ENCODE data around the gene DLG2.

The DLG2 gene

DNA sequence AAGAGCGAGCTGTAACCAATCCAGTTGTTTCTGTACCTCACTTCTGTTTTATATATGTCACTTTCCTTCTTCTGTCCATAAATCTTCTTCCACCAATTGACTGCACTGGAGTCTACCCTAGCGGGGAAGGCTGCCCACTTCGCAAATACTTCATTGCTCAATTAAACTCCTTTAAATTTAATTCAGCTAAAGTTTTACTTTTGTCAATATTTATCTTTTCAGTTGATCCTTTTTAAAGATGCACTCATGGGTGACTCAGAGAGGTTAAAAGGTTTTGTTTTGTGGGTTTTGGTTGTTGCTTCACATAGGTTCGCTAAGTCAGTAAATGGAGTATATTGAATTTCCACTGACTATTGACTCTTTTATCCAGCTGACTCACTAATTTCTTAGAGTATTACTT is 597.2 kb downstream of the DLG2 start:
- TF ChIP-seq, protein P1, sequence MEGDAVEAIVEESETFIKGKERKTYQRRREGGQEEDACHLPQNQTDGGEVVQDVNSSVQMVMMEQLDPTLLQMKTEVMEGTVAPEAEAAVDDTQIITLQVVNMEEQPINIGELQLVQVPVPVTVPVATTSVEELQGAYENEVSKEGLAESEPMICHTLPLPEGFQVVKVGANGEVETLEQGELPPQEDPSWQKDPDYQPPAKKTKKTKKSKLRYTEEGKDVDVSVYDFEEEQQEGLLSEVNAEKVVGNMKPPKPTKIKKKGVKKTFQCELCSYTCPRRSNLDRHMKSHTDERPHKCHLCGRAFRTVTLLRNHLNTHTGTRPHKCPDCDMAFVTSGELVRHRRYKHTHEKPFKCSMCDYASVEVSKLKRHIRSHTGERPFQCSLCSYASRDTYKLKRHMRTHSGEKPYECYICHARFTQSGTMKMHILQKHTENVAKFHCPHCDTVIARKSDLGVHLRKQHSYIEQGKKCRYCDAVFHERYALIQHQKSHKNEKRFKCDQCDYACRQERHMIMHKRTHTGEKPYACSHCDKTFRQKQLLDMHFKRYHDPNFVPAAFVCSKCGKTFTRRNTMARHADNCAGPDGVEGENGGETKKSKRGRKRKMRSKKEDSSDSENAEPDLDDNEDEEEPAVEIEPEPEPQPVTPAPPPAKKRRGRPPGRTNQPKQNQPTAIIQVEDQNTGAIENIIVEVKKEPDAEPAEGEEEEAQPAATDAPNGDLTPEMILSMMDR (IDR thresholded peaks at IDR 0.05; ENCODE audit: low read length) = no peak
- H3K79me2 ChIP-seq (ENCODE audit: insufficient read depth, low read length) = no peaks in the 10 kb centered on the region
- no peak overlapping the region for H2AFZ ChIP-seq (ENCODE audit: low read length)
- no peaks in the 10 kb centered on the region for H3K9me2 ChIP-seq (ENCODE audit: low read depth, low read length)
- H3K4me2 ChIP-seq (ENCODE audit: low read length) = no peak overlapping the region
- no peaks in the 10 kb centered on the region for H4K20me1 ChIP-seq (ENCODE audit: insufficient read depth, low read length)
- no peaks in the 10 kb centered on the region for H3K9me3 ChIP-seq (ENCODE audit: low read length)
- H3K4me3 ChIP-seq (ENCODE audit: low read depth, low read length, poor library complexity, severe bottlenecking) = no peak overlapping the region
- H3K36me3 ChIP-seq (ENCODE audit: insufficient read depth, low read length) = no peaks in the 10 kb centered on the region
- no peaks in the 10 kb centered on the region for H3K4me1 ChIP-seq (ENCODE audit: insufficient read depth, low read length, severe bottlenecking)
- no peak overlapping the region for H3K27ac ChIP-seq (ENCODE audit: low read depth, low read length, poor library complexity, severe bottlenecking)
- H3F3A ChIP-seq (ENCODE audit: insufficient read depth, low read length) = no peaks in the 10 kb centered on the region
- H3K9ac ChIP-seq (ENCODE audit: low read length) = no peak overlapping the region
- H3K27me3 ChIP-seq (ENCODE audit: insufficient read depth, low read length) = no peaks in the 10 kb centered on the region

DNA sequence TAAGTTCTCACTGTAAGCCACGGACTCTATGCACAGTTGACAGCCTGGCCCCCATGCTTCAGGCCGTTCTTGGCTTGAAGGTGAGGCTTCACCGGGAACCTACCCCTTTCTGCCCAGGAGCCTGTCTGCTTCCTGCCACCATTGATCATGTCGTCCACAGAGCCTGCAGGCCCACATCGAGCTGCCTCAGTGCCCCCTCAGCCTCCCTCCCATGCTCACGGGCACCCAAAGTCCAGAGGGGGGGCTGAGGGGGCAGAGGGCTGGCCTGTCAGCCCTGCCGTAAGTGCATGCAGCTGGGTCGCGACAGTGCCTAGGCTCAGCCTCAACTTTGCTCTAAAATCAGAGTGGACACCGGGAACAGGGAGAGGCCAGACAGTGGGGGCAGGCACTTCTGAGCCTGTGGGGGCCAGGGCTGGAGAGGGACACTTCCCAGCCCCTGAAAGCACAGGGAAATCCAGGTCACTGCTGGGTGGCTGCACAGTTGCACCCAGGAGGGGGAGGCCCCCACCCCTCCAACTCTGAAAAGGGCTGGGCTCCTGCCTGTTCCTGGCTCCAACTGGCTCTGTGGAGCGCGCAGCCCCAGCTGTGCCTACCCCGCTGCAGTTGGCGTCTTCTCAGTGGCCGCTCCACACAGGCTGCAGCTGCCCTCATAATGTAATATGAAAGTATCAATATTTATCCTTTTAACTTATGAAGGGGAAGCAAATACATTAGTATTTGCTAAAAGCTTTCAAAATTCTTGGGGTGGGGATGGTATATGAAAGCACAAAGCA is 598.6 kb downstream of the DLG2 start:
- Histone ChIP-seq H4K20me1 (ENCODE audit: insufficient read depth, low read length) (no peaks in the 10 kb centered on the region), H3K9me3 (ENCODE audit: low read length) (no peaks in the 10 kb centered on the region), H3K4me3 (ENCODE audit: low read depth, low read length, poor library complexity, severe bottlenecking) (no peak overlapping the region), H2AFZ (ENCODE audit: low read length) (no peak overlapping the region), H3K27ac (ENCODE audit: low read depth, low read length, poor library complexity, severe bottlenecking) (no peak overlapping the region), H3K36me3 (ENCODE audit: insufficient read depth, low read length) (no peaks in the 10 kb centered on the region), H3K9me2 (ENCODE audit: low read depth, low read length) (no peaks in the 10 kb centered on the region), H3K79me2 (ENCODE audit: insufficient read depth, low read length) (no peaks in the 10 kb centered on the region), H3K27me3 (ENCODE audit: insufficient read depth, low read length) (no peaks in the 10 kb centered on the region), H3K9ac (ENCODE audit: low read length) (no peak overlapping the region), H3K4me2 (ENCODE audit: low read length) (no peak overlapping the region), H3F3A (ENCODE audit: insufficient read depth, low read length) (no peaks in the 10 kb centered on the region), H3K4me1 (ENCODE audit: insufficient read depth, low read length, severe bottlenecking) (no peaks in the 10 kb centered on the region)
- no peak for TF ChIP-seq EZH2 (IDR thresholded peaks at IDR 0.05; ENCODE audit: borderline replicate concordance, low read length)
- TF ChIP-seq, protein P1 (IDR thresholded peaks at IDR 0.05; ENCODE audit: low read length) = no peak

DNA sequence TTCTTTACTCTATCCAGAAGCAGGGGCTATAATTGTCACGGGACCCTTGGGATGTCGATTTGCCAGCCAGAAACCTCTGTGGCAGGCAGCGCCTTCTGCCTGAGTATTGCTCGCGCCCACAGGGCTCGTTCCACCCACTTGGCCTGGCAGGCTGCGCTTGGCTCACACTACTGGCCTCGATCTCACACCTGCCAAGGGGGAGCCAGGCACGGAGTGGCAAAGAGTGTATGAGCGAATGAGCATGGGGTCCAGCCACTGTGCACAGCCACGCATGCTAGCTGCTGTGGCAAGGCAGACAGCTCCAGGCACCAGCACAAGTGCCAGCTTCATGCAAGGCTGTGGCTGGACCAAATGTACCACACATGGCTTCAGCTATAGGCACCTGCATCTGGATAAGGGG is 599.8 kb downstream of the DLG2 start:
- no peak overlapping the region for H3K4me3 ChIP-seq (ENCODE audit: low read depth, low read length, poor library complexity, severe bottlenecking)
- H3K79me2 ChIP-seq (ENCODE audit: insufficient read depth, low read length) = no peaks in the 10 kb centered on the region
- TF ChIP-seq EZH2 (IDR thresholded peaks at IDR 0.05; ENCODE audit: borderline replicate concordance, low read length) = no peak
- TF ChIP-seq, protein P1 (IDR thresholded peaks at IDR 0.05; ENCODE audit: low read length) = no peak
- H4K20me1 ChIP-seq (ENCODE audit: insufficient read depth, low read length) = no peaks in the 10 kb centered on the region
- H3K9me3 ChIP-seq (ENCODE audit: low read length) = no peaks in the 10 kb centered on the region
- H3K27me3 ChIP-seq (ENCODE audit: insufficient read depth, low read length) = no peaks in the 10 kb centered on the region
- H3K36me3 ChIP-seq (ENCODE audit: insufficient read depth, low read length) = no peaks in the 10 kb centered on the region
- H3F3A ChIP-seq (ENCODE audit: insufficient read depth, low read length) = no peaks in the 10 kb centered on the region
- no peak overlapping the region for H3K9ac ChIP-seq (ENCODE audit: low read length)
- no peak overlapping the region for H3K27ac ChIP-seq (ENCODE audit: low read depth, low read length, poor library complexity, severe bottlenecking)
- H3K4me2 ChIP-seq (ENCODE audit: low read length) = no peak overlapping the region
- H3K4me1 ChIP-seq (ENCODE audit: insufficient read depth, low read length, severe bottlenecking) = no peaks in the 10 kb centered on the region
- H2AFZ ChIP-seq (ENCODE audit: low read length) = no peak overlapping the region
- H3K9me2 ChIP-seq (ENCODE audit: low read depth, low read length) = no peaks in the 10 kb centered on the region

All from OCI-LY1 (cell line).